T-helper 17 cell (primary cell): ENCODE results near the gene SNAPC5. TPM values are rescaled to one million over a fixed set of nuclear protein-coding genes. Genes with fewer than 3 reads are reported as not detected.

Experiments
- ATAC-seq: fragments of 150-1000 bp; cut with Tn5 transposase; 2 replicates; pipeline ENCODE4 v1.10.0; 2021; ENCODE audit warnings: mild to moderate bottlenecking, moderate library complexity
- DNase-seq, 3 donors: peaks; one replicate each; pipeline versions ENCODE4 v3.0.0 to v3.0.0-alpha.2; 2020 to 2021
- H3K9me3 ChIP-seq: one replicate; pipeline ENCODE4 v1.7.0; 2013; ENCODE audit warnings: low read length, mild to moderate bottlenecking; ENCODE audit not compliant: control insufficient read depth, poor library complexity, severe bottlenecking
- H3K27ac Mint-ChIP-seq: one replicate; pipeline ENCODE4 v1.8.0; 2022; ENCODE audit warnings: mild to moderate bottlenecking, moderate library complexity, mixed read lengths
- H3K27me3 Mint-ChIP-seq: one replicate; pipeline ENCODE4 v1.8.0; 2022; ENCODE audit warnings: mixed read lengths
- H3K36me3 Mint-ChIP-seq: one replicate; pipeline ENCODE4 v1.8.0; 2022; ENCODE audit warnings: low read depth, mixed read lengths
- H3K4me1 Mint-ChIP-seq: one replicate; pipeline ENCODE4 v1.8.0; 2022; ENCODE audit warnings: mild to moderate bottlenecking, mixed read lengths
- H3K4me3 Mint-ChIP-seq: one replicate; pipeline ENCODE4 v1.8.0; 2022; ENCODE audit warnings: mild to moderate bottlenecking, moderate library complexity, mixed read lengths
- total RNA-seq, 4 donors: library from RNA in 2 of 4; stranded (reverse) in 2 of 4; gene quantifications; one replicate each; pipeline ENCODE4 v1.2.3 and lab custom pipeline; 2022 to 2026

The SNAPC5 gene, protein sequence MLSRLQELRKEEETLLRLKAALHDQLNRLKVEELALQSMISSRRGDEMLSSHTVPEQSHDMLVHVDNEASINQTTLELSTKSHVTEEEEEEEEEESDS
- total RNA-seq (10 to 100 TPM; 15.1 to 20.5 TPM), total RNA-seq (lab: John Stamatoyannopoulos, UW) (16.6 to 36.4 reads per million in 2 donors)

DNA sequence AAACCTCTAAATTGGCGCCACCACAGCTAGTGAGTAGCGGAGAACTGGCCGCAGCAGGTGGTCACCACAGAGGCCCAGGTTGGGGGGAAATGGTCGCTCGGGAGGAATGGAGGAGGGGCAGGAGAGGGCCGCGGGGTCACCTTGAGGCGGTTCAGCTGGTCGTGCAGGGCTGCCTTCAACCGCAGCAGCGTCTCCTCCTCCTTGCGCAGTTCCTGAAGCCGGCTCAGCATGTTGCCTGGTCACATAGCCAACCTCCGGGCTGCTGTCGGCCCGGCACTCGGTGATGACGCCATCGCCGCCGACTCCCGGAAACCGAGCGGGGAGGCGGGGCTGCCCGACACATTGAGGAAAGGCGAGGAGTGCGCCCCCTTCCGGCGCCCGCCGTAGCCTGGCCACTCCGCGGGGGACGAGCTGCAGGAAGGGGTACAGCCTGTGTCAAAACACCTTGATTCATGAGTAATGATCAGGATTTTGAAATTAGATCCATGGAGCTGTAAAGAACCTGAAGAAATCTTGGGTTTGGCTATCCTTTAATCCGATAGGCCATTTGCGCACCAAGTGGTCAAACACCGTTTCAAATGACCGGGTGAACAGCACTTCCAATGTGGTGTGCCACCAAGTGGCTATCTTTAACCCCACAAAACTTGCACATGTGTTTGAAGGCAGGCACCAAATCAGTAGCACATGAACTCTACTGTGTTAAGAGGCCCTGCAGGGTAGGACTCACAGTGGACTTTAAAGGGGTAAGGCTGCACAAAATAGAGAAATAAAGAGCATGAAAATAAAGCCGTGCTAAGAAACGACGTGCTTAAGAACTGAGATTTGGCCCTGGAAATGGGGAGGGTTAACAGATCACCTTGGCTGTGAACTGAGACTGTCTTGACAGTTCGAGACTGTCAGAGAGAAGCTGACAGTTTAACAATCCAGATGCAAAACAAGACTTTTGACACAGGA, at the start of gene SNAPC5:
TSS of gene SNAPC5 (minus strand) at position 261 of the 954 bp plus-strand sequence. CDS start at position 230, 31 bp downstream.
- peak within 1 kb of the TSS; percentile 92 for H3K4me3 Mint-ChIP-seq
- no peaks in the 10 kb centered on the region for H3K9me3 ChIP-seq
- peak; percentile 93 for ATAC-seq
- H3K27ac Mint-ChIP-seq: peak within 1 kb of the TSS; percentile 95
- no peaks in the 10 kb centered on the region for H3K27me3 Mint-ChIP-seq
- peaks cover 30% of the 10 kb centered on the region for H3K4me1 Mint-ChIP-seq
- DNase-seq: peak; percentile 94 to 98 (median 96)
- peaks cover 8% of the 10 kb centered on the region for H3K36me3 Mint-ChIP-seq

DNA sequence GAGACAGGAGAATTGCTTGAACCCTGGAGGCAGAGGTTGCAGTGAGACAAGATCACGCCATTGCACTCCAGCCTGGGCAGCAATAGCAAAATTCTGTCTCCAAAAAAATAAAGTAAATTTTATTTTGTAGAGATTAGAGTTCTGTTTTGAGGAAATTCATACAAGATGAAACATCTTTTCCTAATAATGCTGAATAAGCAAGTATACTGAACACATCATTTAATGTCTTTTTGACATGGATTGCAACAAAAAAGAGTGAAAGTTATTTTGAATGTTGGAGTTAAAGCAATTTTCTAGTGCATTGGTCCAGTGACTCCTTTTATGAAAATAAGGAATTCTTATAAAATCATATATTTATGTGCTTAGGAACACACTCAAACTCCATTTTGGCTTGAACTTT, 47.7 kb upstream of the SNAPC5 start:
- Mint-ChIP-seq H3K4me3 (no peak overlapping the region), H3K4me1 (no peaks in the 10 kb centered on the region), H3K27ac (no peak overlapping the region), H3K27me3 (no peaks in the 10 kb centered on the region), H3K36me3 (peaks cover 2% of the 10 kb centered on the region)
- no peak for ATAC-seq
- DNase-seq: no peak
- no peaks in the 10 kb centered on the region for H3K9me3 ChIP-seq

DNA sequence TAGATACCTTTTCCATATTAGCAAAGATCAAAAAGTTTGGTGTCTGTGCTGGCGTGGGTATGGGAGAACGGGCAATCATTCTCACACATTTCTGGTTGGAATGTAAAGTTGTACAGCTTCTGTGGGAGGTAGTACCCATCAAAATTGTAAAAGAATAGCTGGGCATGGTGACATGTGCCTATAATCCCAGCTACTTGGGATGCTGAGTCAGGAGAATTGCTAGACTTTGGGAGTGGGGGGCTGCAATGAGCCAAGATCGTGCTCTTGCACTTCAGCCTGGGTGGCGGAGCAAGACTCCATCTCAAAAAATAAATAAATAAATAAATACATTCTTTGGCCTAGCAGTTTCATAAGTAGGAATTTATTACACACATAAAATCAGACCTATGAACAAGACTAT, 45.3 kb upstream of the SNAPC5 start:
- Mint-ChIP-seq H3K27me3 (no peaks in the 10 kb centered on the region), H3K27ac (no peak overlapping the region), H3K4me3 (no peak overlapping the region), H3K4me1 (peaks cover 6% of the 10 kb centered on the region), H3K36me3 (peaks cover 10% of the 10 kb centered on the region)
- DNase-seq (no peak), ATAC-seq (no peak)
- H3K9me3 ChIP-seq: no peaks in the 10 kb centered on the region

DNA sequence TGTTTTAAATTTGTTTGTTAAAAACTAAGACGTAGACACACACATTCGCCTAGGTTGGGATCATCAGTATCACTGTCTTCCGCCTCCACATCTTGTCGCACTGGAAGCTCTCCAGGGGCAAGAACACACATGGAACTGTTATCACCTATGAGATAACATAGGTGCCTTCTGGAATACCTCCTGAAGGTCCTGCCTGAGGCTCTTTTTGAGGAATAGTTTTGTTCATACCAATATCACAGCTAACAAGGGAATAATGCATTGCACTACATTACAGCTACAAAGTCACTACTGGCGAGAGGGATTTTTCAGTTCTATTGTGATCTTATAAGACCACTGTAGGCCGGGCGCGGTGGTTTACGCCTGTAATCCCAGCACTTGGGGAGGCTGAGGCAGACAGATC, 37.5 kb upstream of the SNAPC5 start:
- Mint-ChIP-seq H3K27me3 (no peaks in the 10 kb centered on the region), H3K27ac (no peak overlapping the region), H3K36me3 (peaks cover 10% of the 10 kb centered on the region), H3K4me1 (peaks cover 6% of the 10 kb centered on the region), H3K4me3 (no peak overlapping the region)
- no peaks in the 10 kb centered on the region for H3K9me3 ChIP-seq
- no peak for ATAC-seq
- DNase-seq: no peak

DNA sequence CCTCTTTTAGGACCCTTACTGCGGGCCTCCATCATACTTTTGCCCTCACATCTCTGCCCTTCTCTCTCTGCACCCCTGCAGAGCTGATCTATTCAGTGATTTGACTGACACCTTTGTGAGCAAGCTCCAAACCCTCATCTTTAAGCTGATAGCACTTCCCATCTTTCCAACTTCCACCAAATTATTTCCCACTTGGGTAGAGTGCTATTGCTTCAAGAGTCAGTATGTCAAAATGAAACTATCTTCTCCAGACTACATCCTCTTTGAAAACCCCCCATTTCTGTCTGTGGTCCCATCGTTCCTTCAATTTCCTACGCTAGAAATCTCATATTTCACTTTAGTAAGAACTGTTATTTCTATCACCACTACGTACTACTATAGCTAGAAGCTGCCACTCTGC, 27.3 kb upstream of the SNAPC5 start:
- no peaks in the 10 kb centered on the region for H3K9me3 ChIP-seq
- Mint-ChIP-seq H3K4me3 (no peak overlapping the region), H3K36me3 (peaks cover 10% of the 10 kb centered on the region), H3K27me3 (no peaks in the 10 kb centered on the region), H3K27ac (no peak overlapping the region), H3K4me1 (peaks cover 11% of the 10 kb centered on the region)
- no peak for DNase-seq
- no peak for ATAC-seq

DNA sequence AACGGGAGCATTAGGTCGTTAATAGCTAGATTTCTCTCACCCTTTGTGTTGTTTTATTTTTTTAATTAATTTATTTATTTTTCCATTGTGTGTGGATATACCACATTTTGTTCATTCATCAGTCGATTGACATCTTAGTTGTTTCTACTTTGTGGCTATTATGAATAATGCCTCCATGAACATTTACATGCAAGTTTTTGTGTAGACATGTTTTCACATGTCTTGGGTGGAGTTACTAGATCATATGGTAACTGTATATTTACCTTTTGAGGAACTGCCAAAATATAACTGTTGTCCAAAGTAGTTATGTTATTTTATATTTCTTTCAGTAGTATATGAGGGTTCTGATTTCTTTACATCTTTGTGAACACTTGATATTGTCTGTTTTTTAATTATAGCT, 26.4 kb upstream of the SNAPC5 start:
- no peaks in the 10 kb centered on the region for H3K9me3 ChIP-seq
- peaks cover 11% of the 10 kb centered on the region for H3K4me1 Mint-ChIP-seq
- peak overlapping the region; percentile 49 for H3K27ac Mint-ChIP-seq
- ATAC-seq (no peak), DNase-seq (no peak)
- no peaks in the 10 kb centered on the region for H3K27me3 Mint-ChIP-seq
- H3K36me3 Mint-ChIP-seq: peaks cover 7% of the 10 kb centered on the region
- H3K4me3 Mint-ChIP-seq: no peak overlapping the region

DNA sequence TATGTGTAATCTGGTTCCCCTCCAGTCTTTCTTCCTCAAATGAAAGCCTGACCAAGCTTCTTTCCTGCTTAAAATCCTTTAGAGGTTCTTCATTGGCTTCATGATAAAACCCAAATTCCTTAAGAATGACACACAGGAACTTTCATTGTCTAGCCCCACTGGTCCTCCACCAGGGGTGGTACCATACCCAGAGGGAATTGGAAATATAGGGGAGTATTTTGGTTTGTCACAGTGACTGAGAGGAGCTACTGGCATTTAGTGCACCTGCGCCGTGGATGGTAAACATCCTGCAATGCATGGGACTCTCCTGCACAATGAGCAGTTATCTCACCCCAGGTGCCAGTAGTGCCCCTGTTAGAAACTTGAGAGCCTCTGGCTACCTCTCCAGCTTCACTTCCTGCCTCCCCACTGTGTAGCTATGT, 18.4 kb upstream of the SNAPC5 start:
- H3K27me3 Mint-ChIP-seq: no peaks in the 10 kb centered on the region
- H3K27ac Mint-ChIP-seq: no peak overlapping the region
- no peak overlapping the region for H3K4me3 Mint-ChIP-seq

DNA sequence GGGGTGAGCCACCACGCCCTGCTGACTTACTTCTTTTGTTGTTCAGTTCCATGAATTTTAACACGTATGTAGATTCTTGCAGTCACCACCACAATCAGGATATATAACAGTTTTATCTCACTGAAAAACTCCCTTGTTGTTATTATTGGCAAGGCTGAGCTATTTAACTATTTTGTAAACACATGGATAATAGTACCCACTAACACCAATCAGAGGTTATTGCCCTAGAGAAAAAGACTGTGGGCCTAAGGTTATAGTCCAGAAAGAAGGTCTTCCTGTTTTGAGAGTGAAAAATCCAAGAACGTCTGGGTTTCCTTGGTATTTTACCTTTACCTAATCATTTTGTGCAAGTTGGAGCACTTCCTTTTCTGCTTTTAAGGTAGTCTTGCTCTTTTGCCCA, 17.0 kb upstream of the SNAPC5 start:
- peaks cover 4% of the 10 kb centered on the region for H3K4me1 Mint-ChIP-seq
- no peak for ATAC-seq
- no peak overlapping the region for H3K27ac Mint-ChIP-seq
- H3K4me3 Mint-ChIP-seq: no peak overlapping the region
- DNase-seq: no peak
- no peaks in the 10 kb centered on the region for H3K9me3 ChIP-seq
- no peaks in the 10 kb centered on the region for H3K27me3 Mint-ChIP-seq
- peaks cover 2% of the 10 kb centered on the region for H3K36me3 Mint-ChIP-seq

More for the DNA sequence above, 18.4 kb upstream of the SNAPC5 start:
- DNase-seq (no peak), ATAC-seq (no peak)
- Mint-ChIP-seq H3K4me1 (peaks cover 4% of the 10 kb centered on the region), H3K36me3 (peaks cover 2% of the 10 kb centered on the region)
- H3K9me3 ChIP-seq: no peaks in the 10 kb centered on the region

DNA sequence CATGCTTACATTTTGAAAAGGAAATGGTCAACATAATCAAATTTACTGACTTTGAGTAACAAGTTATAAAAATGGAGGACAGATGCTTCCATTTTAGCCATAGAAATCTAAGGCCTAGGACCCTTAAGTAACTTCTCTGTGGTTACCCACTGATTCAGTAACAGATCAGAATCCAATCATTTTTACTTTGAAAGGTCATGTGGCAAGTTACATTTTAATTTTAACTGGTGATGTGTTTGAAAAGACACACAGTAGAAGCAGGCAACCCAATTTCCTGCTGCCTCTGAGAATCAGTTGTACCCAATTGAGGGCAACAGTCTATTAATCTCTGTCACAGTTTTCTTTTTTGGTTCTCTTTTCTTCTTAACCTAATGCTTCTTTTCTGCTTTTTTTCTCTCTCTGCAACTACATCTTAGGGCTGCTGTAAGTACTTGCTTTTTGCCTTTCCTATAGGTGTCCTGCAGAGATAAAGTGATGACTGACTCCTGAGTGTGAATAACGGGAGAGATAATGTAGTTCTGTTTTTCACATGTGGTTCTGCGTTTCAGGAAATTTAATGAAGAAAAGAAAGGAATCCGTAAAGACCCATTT, 10.8 kb upstream of the SNAPC5 start:
- Mint-ChIP-seq H3K4me1 (peaks cover 21% of the 10 kb centered on the region), H3K27ac (no peak overlapping the region), H3K4me3 (no peak overlapping the region), H3K36me3 (peaks cover 5% of the 10 kb centered on the region), H3K27me3 (no peaks in the 10 kb centered on the region)
- H3K9me3 ChIP-seq: no peaks in the 10 kb centered on the region
- ATAC-seq: no peak
- DNase-seq: no peak

DNA sequence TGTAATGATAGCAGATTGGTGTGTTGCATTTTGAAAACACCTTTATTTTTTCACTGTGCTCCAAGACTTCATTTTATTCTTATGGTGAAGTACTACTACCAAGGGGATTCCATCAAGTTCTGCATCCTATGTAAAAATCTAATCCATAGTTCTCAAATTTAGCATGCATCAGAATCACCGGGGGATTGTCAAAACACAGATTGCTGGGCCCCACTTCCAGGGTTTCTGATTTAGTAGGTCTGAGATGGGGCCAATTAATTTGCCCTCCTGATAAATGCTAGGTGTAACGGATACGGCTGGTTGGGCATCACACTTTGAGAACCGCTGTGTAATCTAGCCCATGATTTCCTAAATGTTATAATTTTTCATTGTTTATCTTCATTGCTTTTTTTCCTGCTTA, 8.3 kb upstream of the SNAPC5 start:
- no peaks in the 10 kb centered on the region for H3K27me3 Mint-ChIP-seq
- H3K4me1 Mint-ChIP-seq: peaks cover 27% of the 10 kb centered on the region

DNA sequence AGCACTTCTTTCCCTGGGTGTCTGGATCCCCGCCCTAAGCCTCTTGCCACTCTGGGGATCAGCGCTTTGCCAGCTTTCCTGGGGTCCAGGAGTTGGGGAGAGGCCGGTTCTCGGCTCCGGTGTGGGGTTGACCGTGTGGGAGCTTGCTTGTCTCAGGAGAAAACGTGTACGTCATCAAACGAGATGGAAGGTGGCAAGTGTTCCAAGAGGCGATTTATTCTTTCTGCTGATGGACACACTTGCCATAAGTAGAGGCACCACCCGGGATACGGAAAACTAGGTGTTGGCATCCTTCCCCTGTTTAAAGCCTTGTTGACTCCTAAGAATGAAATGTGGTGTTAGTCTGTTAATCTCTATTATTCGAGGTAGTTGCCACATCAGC, 7.9 kb upstream of the SNAPC5 start:
- Mint-ChIP-seq H3K4me1 (peaks cover 27% of the 10 kb centered on the region), H3K27ac (peak overlapping the region; percentile 99), H3K27me3 (no peaks in the 10 kb centered on the region), H3K36me3 (peaks cover 5% of the 10 kb centered on the region), H3K4me3 (peak overlapping the region; percentile 99)
- no peaks in the 10 kb centered on the region for H3K9me3 ChIP-seq
- DNase-seq (no peak), ATAC-seq (peak; percentile 15)

More for the DNA sequence above, 8.3 kb upstream of the SNAPC5 start:
- Mint-ChIP-seq H3K36me3 (peaks cover 5% of the 10 kb centered on the region), H3K4me3 (peak overlapping the region; percentile 99), H3K27ac (peak overlapping the region; percentile 99)
- ATAC-seq: no peak
- no peaks in the 10 kb centered on the region for H3K9me3 ChIP-seq
- DNase-seq: no peak

DNA sequence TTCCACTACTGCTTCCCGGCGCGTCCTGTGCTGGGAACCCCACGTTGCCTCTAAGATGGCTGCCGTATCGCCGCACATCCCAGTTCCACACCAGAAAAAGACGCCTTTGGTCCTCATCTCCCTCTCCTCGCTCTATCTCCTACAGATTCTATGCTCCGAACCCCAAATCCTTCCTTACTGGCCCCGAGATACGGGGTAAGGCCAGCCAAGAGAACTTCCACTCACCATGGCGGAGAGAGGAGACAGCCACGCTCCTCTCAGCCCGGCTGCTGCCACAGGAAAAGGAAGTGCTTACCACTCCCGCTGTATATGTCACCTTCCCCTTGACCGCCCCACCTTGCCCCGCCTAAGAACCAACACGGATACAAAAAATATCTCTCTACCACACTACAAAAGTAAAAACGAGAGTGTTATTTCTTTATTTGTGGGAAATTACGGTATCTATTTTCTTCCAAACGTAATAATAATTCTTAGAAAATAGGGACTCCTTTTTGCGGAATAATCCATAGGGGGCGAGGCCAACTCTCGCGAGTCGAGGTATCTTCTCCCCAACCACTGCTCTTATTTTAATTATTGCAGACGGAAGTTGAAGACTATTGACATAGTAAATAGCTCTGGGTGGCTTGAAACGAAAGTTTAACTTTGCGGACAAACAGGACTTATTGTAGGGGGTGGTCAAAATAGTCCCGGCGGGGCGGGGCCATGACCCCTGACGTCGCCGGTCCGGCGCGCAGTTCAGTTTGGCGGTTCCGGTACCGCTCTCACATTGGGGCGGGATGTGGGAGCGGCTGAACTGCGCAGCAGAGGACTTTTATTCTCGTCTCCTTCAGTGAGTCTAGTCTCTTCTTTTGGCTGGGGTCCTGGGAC, 7.2 kb upstream of the SNAPC5 start, which contains the start of the genes RPL4 and ZWILCH:
TSS of gene RPL4 (minus strand) at position 293 of the 867 bp plus-strand sequence. CDS start at position 228, 65 bp downstream.
TSS of gene ZWILCH (plus strand) at position 764 of the 867 bp plus-strand sequence. CDS start at position 777, 13 bp downstream.
- H3K4me3 Mint-ChIP-seq: peak within 1 kb of the TSS; percentile 99
- DNase-seq (peak; percentile 73 to 76 (median 75)), ATAC-seq (peak; percentile 88)
- H3K4me1 Mint-ChIP-seq: peaks cover 32% of the 10 kb centered on the region
- peak within 1 kb of the TSS; percentile 99 for H3K27ac Mint-ChIP-seq
- no peaks in the 10 kb centered on the region for H3K27me3 Mint-ChIP-seq
- H3K9me3 ChIP-seq: no peaks in the 10 kb centered on the region
- H3K36me3 Mint-ChIP-seq: peaks cover 9% of the 10 kb centered on the region
